Measurements from ENCODE around the gene CLEC2B. TPM values are rescaled to one million over a fixed set of nuclear protein-coding genes. Genes with fewer than 3 reads are reported as not detected.

The CLEC2B gene
- total RNA-seq, 1 donor, result 11.6 TPM

DNA sequence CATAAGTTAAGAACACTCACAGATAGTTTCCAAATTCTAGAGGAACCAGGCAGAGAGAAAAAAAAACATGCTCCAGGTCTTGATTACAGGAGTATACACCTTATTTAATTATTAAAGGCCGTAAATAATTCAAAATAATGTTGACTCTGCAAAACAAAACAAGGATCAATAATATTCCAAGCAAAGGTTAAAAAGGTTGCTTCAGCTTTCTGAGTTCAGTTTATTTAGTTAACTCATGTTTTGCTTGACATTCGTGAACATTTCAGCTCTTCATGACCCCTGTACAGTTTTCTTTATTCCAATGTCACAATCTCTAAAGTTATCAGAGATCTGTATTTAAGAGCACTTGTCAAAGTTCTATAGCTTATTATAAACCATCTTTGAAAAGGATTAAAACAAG is 31.8 kb upstream of the CLEC2B start:
- Histone ChIP-seq H3K27ac (ENCODE audit: low read depth, low read length) (no peak overlapping the region), H3K9me3 (ENCODE audit: low read depth, low read length) (no peaks in the 10 kb centered on the region), H3K4me2 (ENCODE audit: insufficient read depth, low read length) (no peak overlapping the region), H3K4me1 (ENCODE audit: insufficient read depth, low read length) (no peaks in the 10 kb centered on the region), H2AFZ (ENCODE audit: low read length) (no peak overlapping the region), H3K4me3 (ENCODE audit: insufficient read depth, low read length) (no peak overlapping the region), H3K27me3 (ENCODE audit: insufficient read depth, low read length) (no peaks in the 10 kb centered on the region), H3K36me3 (ENCODE audit: insufficient read depth, low read length) (no peaks in the 10 kb centered on the region), H3K79me2 (ENCODE audit: insufficient read depth, low read length) (no peaks in the 10 kb centered on the region), H4K20me1 (ENCODE audit: insufficient read depth, low read length) (no peaks in the 10 kb centered on the region)
- TF ChIP-seq, protein P1, sequence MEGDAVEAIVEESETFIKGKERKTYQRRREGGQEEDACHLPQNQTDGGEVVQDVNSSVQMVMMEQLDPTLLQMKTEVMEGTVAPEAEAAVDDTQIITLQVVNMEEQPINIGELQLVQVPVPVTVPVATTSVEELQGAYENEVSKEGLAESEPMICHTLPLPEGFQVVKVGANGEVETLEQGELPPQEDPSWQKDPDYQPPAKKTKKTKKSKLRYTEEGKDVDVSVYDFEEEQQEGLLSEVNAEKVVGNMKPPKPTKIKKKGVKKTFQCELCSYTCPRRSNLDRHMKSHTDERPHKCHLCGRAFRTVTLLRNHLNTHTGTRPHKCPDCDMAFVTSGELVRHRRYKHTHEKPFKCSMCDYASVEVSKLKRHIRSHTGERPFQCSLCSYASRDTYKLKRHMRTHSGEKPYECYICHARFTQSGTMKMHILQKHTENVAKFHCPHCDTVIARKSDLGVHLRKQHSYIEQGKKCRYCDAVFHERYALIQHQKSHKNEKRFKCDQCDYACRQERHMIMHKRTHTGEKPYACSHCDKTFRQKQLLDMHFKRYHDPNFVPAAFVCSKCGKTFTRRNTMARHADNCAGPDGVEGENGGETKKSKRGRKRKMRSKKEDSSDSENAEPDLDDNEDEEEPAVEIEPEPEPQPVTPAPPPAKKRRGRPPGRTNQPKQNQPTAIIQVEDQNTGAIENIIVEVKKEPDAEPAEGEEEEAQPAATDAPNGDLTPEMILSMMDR (IDR thresholded peaks at IDR 0.05; ENCODE audit: extremely low read depth, low read depth, low read length), result no peak
- no peak for DNase-seq (ENCODE audit: insufficient read length, low spot score, missing footprints)

DNA sequence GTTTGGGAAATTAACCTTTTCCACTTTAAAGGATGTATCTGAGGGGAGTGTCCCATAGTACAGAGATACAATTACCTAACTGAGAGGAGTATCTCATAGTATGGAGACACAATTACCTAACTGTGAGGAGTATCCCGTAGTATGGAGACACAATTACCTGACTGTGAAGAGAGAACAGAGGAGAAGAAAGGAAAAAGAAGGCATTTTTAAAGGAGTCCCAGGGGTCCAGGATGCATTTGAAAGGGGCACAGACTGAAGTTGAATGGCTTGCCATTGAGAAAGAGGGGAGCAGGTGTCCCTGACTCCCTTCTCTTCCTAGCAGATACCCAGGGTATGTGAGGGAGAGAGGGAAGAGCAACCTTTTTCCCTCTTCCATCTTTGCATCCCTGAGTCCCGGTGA is 30.1 kb upstream of the CLEC2B start:
- TF ChIP-seq, protein P1 (IDR thresholded peaks at IDR 0.05; ENCODE audit: extremely low read depth, low read depth, low read length), result no peak
- H3K27ac ChIP-seq (ENCODE audit: low read depth, low read length), result no peak overlapping the region
- no peak overlapping the region for H3K4me2 ChIP-seq (ENCODE audit: insufficient read depth, low read length)
- H3K9me3 ChIP-seq (ENCODE audit: low read depth, low read length), result no peaks in the 10 kb centered on the region
- no peaks in the 10 kb centered on the region for H3K36me3 ChIP-seq (ENCODE audit: insufficient read depth, low read length)
- H3K79me2 ChIP-seq (ENCODE audit: insufficient read depth, low read length), result no peaks in the 10 kb centered on the region
- no peak for DNase-seq (ENCODE audit: insufficient read length, low spot score, missing footprints)
- no peak overlapping the region for H2AFZ ChIP-seq (ENCODE audit: low read length)
- H4K20me1 ChIP-seq (ENCODE audit: insufficient read depth, low read length), result no peaks in the 10 kb centered on the region
- H3K4me1 ChIP-seq (ENCODE audit: insufficient read depth, low read length), result no peaks in the 10 kb centered on the region
- no peaks in the 10 kb centered on the region for H3K27me3 ChIP-seq (ENCODE audit: insufficient read depth, low read length)
- no peak overlapping the region for H3K4me3 ChIP-seq (ENCODE audit: insufficient read depth, low read length)

GRCh38 chr12:9897535-9897934 is 28.4 kb upstream of the CLEC2B start:
- H3K4me1 ChIP-seq (ENCODE audit: insufficient read depth, low read length), result no peaks in the 10 kb centered on the region
- no peak overlapping the region for H3K27ac ChIP-seq (ENCODE audit: low read depth, low read length)
- H4K20me1 ChIP-seq (ENCODE audit: insufficient read depth, low read length), result no peaks in the 10 kb centered on the region
- H3K4me2 ChIP-seq (ENCODE audit: insufficient read depth, low read length), result no peak overlapping the region
- H3K27me3 ChIP-seq (ENCODE audit: insufficient read depth, low read length), result no peaks in the 10 kb centered on the region
- H3K79me2 ChIP-seq (ENCODE audit: insufficient read depth, low read length), result no peaks in the 10 kb centered on the region
- no peak for DNase-seq (ENCODE audit: insufficient read length, low spot score, missing footprints)
- TF ChIP-seq, protein P1 (IDR thresholded peaks at IDR 0.05; ENCODE audit: extremely low read depth, low read depth, low read length), result no peak
- H3K4me3 ChIP-seq (ENCODE audit: insufficient read depth, low read length), result no peak overlapping the region
- no peak overlapping the region for H2AFZ ChIP-seq (ENCODE audit: low read length)
- no peaks in the 10 kb centered on the region for H3K36me3 ChIP-seq (ENCODE audit: insufficient read depth, low read length)
- no peaks in the 10 kb centered on the region for H3K9me3 ChIP-seq (ENCODE audit: low read depth, low read length)

- no peak overlapping the region for H3K4me3 ChIP-seq (ENCODE audit: insufficient read depth, low read length)
- H3K27ac ChIP-seq (ENCODE audit: low read depth, low read length), result no peak overlapping the region
- no peaks in the 10 kb centered on the region for H3K27me3 ChIP-seq (ENCODE audit: insufficient read depth, low read length)
- TF ChIP-seq, protein P1 (IDR thresholded peaks at IDR 0.05; ENCODE audit: extremely low read depth, low read depth, low read length), result no peak
- no peaks in the 10 kb centered on the region for H3K36me3 ChIP-seq (ENCODE audit: insufficient read depth, low read length)
- H3K4me2 ChIP-seq (ENCODE audit: insufficient read depth, low read length), result no peak overlapping the region
- H3K9me3 ChIP-seq (ENCODE audit: low read depth, low read length), result no peaks in the 10 kb centered on the region
- DNase-seq (ENCODE audit: insufficient read length, low spot score, missing footprints), result no peak
- no peaks in the 10 kb centered on the region for H4K20me1 ChIP-seq (ENCODE audit: insufficient read depth, low read length)
- H2AFZ ChIP-seq (ENCODE audit: low read length), result no peak overlapping the region
- no peaks in the 10 kb centered on the region for H3K4me1 ChIP-seq (ENCODE audit: insufficient read depth, low read length)
- no peaks in the 10 kb centered on the region for H3K79me2 ChIP-seq (ENCODE audit: insufficient read depth, low read length)
Measured at GRCh38 chr12:9895215-9895971, 26.2 kb upstream of the CLEC2B start.

Measured in osteoblast (primary cell).